Activated CD4-positive, alpha-beta T cell treated with anti-CD3 and anti-CD28 coated beads for 36 hours (primary cell): ENCODE measurements around the gene EFNA5. TPM values are rescaled to one million over a fixed set of nuclear protein-coding genes. Genes with fewer than 3 reads are reported as not detected.

Experiments
- ATAC-seq: fragments of 200-7000 bp; cut with Tn5 transposase; one replicate; pipeline ENCODE4 v1.10.0; 2021; ENCODE audit warnings: mild to moderate bottlenecking, moderate library complexity
- CTCF ChIA-PET: fragments of 350-600 bp; sonication (Branson Sonifier 250); formaldehyde crosslinking; loops from one replicate; lab custom pipeline; 2021; ENCODE audit warnings: antibody characterized with exemption; lab: Charles Lee
- POLR2A ChIA-PET: fragments of 350-600 bp; sonication (Branson Sonifier 250); formaldehyde crosslinking; loops from one replicate; lab custom pipeline; 2021; ENCODE audit warnings: antibody characterized with exemption, inconsistent platforms; lab: Charles Lee
- DNase-seq: peaks from one replicate; pipeline ENCODE4 v3.0.0-alpha.2; 2020
- H3K27ac Mint-ChIP-seq: one replicate; pipeline ENCODE4 v1.8.0; 2021; ENCODE audit warnings: mixed read lengths
- H3K27me3 Mint-ChIP-seq: one replicate; pipeline ENCODE4 v1.8.0; 2021; ENCODE audit warnings: mixed read lengths
- H3K36me3 Mint-ChIP-seq: one replicate; pipeline ENCODE4 v1.8.0; 2021; ENCODE audit warnings: low read depth, mixed read lengths
- H3K4me1 Mint-ChIP-seq: one replicate; pipeline ENCODE4 v1.8.0; 2021; ENCODE audit warnings: mixed read lengths
- H3K4me3 Mint-ChIP-seq: one replicate; pipeline ENCODE4 v1.8.0; 2021; ENCODE audit warnings: mild to moderate bottlenecking, moderate library complexity, mixed read lengths
- H3K9me3 Mint-ChIP-seq: one replicate; pipeline ENCODE4 v1.8.0; 2021; ENCODE audit warnings: low read depth, mixed read lengths
- intact Hi-C, 2 experiments: fragments of 100-400 bp; cut with DNase I in 1 of 2; cut with micrococcal nuclease in 1 of 2; formaldehyde crosslinking; loops; one replicate each; pipeline versions ENCODE4 v1.14.2 to v1.15.1; 2022 to 2024; cut with DNase I, micrococcal nuclease
- total RNA-seq, 2 experiments: library from RNA; stranded (reverse); gene quantifications; one replicate each; pipeline ENCODE4 v1.2.3, GENCODE V29; 2021

The EFNA5 gene
- total RNA-seq, 2 experiments from 2014 or later: not detected

DNA sequence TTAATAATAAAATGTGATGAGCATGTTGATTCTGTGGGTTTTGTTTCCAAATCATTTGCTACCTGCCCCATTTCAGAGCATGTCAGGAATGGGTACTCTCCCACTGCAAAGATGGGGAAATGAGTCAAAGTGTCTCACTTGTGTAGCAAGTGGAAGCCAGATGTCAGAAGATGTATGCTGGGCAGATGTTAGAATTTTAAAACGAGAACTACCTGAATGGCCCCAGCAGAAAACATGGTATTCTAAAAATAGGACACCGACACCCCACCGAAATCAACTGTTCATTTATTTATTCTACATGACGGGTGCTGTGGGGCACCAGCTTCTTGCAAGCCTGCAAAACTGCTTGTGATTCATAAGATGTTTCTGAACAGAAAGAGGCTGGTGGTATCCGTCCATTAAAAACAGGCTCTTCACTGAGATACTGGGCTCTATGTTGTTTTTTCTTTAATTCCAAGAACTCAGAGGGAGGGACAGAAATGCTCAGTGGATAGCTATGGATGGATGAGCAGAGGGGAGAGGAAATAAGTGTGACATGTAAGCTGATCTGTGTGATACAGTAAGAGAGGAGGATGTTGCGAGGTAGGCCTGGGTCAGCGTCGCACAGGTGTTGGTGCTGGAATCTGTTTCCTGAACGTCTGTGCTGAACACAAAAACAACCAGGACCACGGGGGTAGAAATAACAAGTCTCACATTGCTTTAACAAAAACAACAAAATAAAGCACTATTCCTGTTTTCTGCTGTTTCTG is 157.2 kb downstream of the EFNA5 start:
- ChIA-PET CTCF (interaction anchor here (1.0 to 1.3 kb wide), 2 partner anchors 10 to 11 kb away, joined by 3 to 5 read pairs; no protein-coding TSS in a partner anchor), POLR2A (no interaction called here)
- no peak for ATAC-seq
- no peaks in the 10 kb centered on the region for H3K36me3 Mint-ChIP-seq
- H3K4me3 Mint-ChIP-seq: no peak overlapping the region
- no peaks in the 10 kb centered on the region for H3K9me3 Mint-ChIP-seq
- no peak for DNase-seq
- H3K4me1 Mint-ChIP-seq: no peaks in the 10 kb centered on the region
- H3K27ac Mint-ChIP-seq: no peak overlapping the region
- intact Hi-C loops: no loop called here
- peaks cover 2% of the 10 kb centered on the region for H3K27me3 Mint-ChIP-seq

DNA sequence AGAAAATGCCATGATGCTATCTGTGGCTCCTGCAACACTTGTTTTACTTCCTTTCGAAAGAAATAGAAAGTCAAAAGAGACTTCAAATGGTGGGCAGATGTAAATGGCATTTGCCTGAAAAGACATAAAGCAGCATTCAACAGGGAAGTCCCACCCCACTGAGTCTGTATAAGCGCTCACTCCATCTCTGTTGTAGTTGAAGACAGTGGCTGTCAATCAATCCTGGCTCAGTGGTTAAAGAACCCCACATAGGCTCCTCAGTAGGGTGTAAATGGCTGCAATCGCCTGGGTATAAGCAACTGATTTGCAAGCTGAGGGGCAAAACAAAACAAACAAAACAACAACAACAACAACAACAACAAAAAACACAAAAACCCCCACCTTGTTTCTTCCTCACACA is 158.7 kb downstream of the EFNA5 start:
- Mint-ChIP-seq H3K36me3 (no peaks in the 10 kb centered on the region), H3K27ac (no peak overlapping the region), H3K4me1 (no peaks in the 10 kb centered on the region), H3K27me3 (peaks cover 2% of the 10 kb centered on the region), H3K4me3 (no peak overlapping the region), H3K9me3 (no peaks in the 10 kb centered on the region)
- ATAC-seq (no peak), DNase-seq (no peak)
- CTCF ChIA-PET: interaction anchor here (1.3 kb wide), 1 partner anchor 8 kb away, joined by 3 read pairs; no protein-coding TSS in a partner anchor
- intact Hi-C loops: no loop called here
- POLR2A ChIA-PET: no interaction called here

DNA sequence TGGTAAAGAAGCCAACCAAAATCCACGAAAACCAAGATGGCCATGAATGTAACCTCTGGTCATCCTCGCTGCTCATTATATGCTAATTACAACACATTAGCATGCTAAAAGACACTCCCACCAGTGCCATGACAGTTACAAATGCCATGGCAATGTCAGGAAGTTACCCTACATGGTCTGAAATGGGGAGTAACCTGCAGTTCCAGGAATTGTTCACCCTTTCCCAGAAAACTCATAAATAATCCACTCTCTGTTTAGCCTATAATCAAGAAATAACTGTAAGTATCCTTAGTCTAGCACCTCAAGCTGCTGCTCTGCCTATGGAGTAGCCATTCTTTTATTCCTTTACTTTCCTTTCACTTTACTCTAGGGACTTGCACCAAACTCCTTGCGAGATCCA is 160.6 kb downstream of the EFNA5 start:
- POLR2A ChIA-PET: no interaction called here
- CTCF ChIA-PET: no interaction called here
- Mint-ChIP-seq H3K27me3 (peaks cover 8% of the 10 kb centered on the region), H3K27ac (no peak overlapping the region), H3K4me3 (no peak overlapping the region), H3K4me1 (no peaks in the 10 kb centered on the region), H3K9me3 (no peaks in the 10 kb centered on the region), H3K36me3 (no peaks in the 10 kb centered on the region)
- DNase-seq (no peak), ATAC-seq (no peak)
- intact Hi-C loops: no loop called here

DNA sequence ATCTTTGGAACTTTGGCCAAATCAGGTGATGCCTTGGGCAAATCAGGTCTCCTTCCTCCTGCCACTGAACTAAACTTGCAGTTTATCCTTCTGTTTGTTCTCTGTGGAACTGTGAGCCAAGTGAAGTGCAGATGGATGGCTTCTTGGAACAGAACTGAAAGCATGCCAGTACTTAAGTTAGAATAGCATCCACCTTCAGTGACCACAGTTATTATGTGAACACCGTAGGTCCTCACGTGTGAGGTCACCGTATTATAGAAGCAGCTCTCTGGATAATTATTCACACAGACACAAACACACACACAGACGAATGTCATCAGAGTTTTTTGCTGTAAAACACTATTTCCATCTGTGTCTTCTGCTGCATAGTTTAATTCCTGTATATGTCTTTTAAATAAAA is 162.6 kb downstream of the EFNA5 start:
- no peak for DNase-seq
- Mint-ChIP-seq H3K9me3 (no peaks in the 10 kb centered on the region), H3K36me3 (no peaks in the 10 kb centered on the region), H3K4me1 (no peaks in the 10 kb centered on the region), H3K27ac (no peak overlapping the region), H3K4me3 (no peak overlapping the region), H3K27me3 (peaks cover 8% of the 10 kb centered on the region)
- no peak for ATAC-seq
- intact Hi-C loops: no loop called here
- POLR2A ChIA-PET: no interaction called here
- CTCF ChIA-PET: no interaction called here

DNA sequence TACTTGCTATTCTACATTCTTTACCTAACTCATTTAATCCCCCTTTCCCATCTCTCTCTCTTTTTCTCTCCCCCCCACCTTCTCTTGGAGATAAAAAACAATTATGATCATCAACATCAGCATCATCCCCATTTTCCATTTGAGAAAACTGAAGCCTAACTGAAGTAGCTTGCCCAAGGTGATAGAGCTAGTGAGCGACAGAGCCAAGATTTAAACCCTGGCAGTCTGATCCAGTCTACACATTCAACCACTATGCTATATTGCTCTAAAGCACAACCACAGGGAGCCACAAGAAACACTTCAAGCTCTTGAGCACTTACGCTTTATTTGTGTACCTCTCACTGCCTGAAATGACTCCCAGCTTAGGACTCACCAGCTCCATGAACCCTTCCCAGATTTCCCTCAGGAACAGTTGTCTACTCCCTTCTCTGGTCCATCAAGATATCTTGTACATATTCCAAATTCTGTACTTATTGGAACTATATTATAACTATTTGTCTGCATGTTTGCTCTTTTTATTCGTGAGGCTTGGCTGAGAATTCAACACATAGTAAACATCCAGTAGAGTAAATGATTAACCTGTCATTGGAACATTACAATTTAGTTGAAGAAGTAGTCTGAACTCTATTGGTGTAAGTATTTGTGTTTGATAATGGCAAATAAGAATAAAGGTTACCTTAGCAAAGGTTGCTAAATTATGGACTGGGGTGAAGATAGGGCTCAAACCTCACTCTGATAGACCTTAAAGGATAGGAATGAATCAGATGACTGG is 164.8 kb downstream of the EFNA5 start:
- no peaks in the 10 kb centered on the region for H3K36me3 Mint-ChIP-seq
- H3K9me3 Mint-ChIP-seq: no peaks in the 10 kb centered on the region
- DNase-seq: no peak
- no peak for ATAC-seq
- CTCF ChIA-PET: no interaction called here
- POLR2A ChIA-PET: no interaction called here
- intact Hi-C loops: no loop called here
- H3K4me1 Mint-ChIP-seq: peaks cover 11% of the 10 kb centered on the region
- peaks cover 21% of the 10 kb centered on the region for H3K27me3 Mint-ChIP-seq
- no peak overlapping the region for H3K27ac Mint-ChIP-seq
- H3K4me3 Mint-ChIP-seq: no peak overlapping the region

DNA sequence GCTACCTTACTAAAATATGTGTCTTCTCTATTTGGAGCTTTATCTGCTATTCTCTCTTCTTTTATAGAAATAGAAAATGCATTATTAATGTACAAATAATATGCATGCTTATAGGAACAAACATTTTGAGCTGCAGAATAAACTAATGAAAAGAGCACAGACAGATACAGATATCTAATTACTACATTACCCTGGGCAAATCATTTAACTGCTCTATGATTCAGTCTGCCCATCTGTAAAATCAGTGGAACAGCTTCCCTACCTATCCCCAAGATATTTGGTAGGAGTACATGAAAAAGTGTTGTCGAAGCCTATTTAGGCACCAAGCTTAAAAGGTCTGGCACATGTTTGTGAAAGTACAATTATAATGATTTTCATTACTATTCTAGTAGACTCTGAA is 166.3 kb downstream of the EFNA5 start:
- Mint-ChIP-seq H3K9me3 (no peaks in the 10 kb centered on the region), H3K4me3 (no peak overlapping the region), H3K27ac (no peak overlapping the region), H3K36me3 (no peaks in the 10 kb centered on the region), H3K4me1 (peaks cover 11% of the 10 kb centered on the region), H3K27me3 (peaks cover 21% of the 10 kb centered on the region)
- ATAC-seq (no peak), DNase-seq (no peak)
- ChIA-PET POLR2A (no interaction called here), CTCF (interaction anchor here (0.9 to 1.5 kb wide), 4 partner anchors 8 to 68 kb away, joined by 3 to 5 read pairs (median 4); no protein-coding TSS in a partner anchor)
- intact Hi-C loops: no loop called here

DNA sequence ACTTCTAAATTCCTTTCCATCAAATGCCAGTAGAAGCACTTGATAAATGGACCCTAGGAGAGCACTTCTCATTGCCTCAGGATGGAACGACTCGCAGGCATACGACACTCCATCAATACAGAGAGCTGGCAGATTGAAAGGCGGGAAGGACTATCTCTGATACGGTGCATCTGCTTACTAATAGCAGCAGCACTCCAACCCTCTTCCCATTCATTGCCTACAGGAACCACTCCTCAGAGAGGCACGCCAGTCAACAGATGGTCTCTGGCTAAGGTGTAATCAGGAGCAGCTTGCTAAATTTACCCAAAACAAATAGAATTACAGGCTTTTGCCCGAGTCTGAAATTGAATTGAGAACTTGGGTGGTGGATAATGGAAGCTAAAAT is 168.1 kb downstream of the EFNA5 start:
- POLR2A ChIA-PET: no interaction called here
- Mint-ChIP-seq H3K36me3 (no peaks in the 10 kb centered on the region), H3K27me3 (peaks cover 21% of the 10 kb centered on the region), H3K9me3 (no peaks in the 10 kb centered on the region), H3K4me1 (peaks cover 11% of the 10 kb centered on the region), H3K27ac (no peak overlapping the region), H3K4me3 (no peak overlapping the region)
- no peak for ATAC-seq
- intact Hi-C loops: no loop called here
- DNase-seq: no peak
- CTCF ChIA-PET: interaction anchor here (0.7 kb wide), 1 partner anchor 455 kb away, joined by 3 read pairs; no protein-coding TSS in a partner anchor

DNA sequence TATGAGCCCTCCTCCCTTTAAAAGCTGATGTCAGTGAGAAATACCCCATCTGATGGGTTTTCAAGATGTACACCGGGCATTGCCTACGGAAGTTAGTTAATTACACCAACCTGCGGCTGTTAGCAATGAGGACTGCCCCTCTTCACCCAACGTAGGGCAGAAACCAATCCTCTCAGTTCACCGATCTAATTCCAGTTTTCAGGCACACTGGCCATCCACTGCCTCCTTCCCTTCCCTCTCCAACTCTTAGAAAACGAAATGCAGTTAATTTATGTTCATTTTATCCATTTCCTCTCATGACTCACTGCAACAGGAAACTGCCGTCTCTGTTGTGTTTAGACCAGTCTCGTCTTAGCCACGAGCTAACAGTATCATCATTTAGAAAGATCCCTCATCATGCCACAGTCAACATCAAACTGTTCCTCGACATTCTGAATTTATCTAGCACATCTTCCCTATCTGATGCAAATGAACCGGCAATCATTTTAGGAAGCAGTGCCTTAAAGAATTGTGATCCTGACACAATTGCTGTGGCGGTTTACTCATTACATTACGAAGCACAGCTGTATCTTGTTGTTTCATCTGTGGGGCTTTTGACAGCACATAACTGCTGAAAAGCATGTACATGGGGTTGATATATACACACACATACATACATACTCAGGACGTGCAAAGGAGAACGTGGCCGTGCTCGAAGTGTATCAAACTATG is 168.6 kb downstream of the EFNA5 start:
- Mint-ChIP-seq H3K36me3 (no peaks in the 10 kb centered on the region), H3K4me1 (peaks cover 11% of the 10 kb centered on the region), H3K4me3 (no peak overlapping the region), H3K9me3 (no peaks in the 10 kb centered on the region), H3K27me3 (peaks cover 21% of the 10 kb centered on the region), H3K27ac (no peak overlapping the region)
- ATAC-seq (peak; percentile 78), DNase-seq (peak; percentile 12)
- ChIA-PET CTCF (interaction anchor here (0.7 kb wide), 1 partner anchor 456 kb away, joined by 3 read pairs; no protein-coding TSS in a partner anchor), POLR2A (no interaction called here)
- intact Hi-C loops: no loop called here

DNA sequence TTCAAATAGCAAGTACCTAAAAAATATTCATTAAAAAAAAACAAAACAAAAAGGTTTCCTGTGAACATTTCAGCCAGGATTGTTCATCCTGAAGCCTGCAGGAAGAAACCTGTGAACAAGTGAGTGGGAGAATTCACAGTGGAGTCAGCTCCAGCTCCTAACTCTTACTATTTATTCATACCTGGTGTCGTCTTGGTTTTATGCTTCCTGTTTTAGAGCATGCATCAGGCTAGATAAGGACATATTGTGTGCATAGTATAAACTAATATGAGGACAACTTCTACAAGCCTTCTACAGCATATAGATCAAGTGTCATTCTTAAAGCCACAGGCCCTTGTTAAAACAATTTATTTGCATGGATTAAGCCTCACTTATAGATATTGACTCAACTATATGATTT is 169.9 kb downstream of the EFNA5 start:
- H3K4me1 Mint-ChIP-seq: peaks cover 11% of the 10 kb centered on the region
- POLR2A ChIA-PET: no interaction called here
- H3K27me3 Mint-ChIP-seq: peaks cover 18% of the 10 kb centered on the region
- no peak overlapping the region for H3K4me3 Mint-ChIP-seq
- CTCF ChIA-PET: no interaction called here
- DNase-seq (no peak), ATAC-seq (no peak)
- intact Hi-C loops: no loop called here
- no peak overlapping the region for H3K27ac Mint-ChIP-seq
- no peaks in the 10 kb centered on the region for H3K9me3 Mint-ChIP-seq
- H3K36me3 Mint-ChIP-seq: no peaks in the 10 kb centered on the region

DNA sequence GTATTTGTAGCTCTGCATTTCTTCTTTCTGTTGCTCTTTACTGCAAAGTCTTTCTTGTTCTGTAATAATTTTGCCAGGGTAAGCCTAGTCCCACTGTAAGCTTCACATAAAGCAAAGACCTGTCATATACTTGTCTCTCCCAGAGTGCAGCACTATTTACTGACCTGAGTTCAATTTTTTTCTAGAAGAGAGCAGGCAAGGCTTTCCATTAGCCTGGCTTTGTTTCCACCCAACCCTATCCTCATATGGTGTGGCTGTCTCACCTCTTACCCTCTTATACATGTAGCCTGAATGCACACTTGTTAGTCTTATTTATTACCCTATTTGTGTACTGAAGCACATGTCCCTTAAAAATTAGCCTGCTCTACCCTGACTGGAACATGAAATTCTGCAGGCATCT is 170.4 kb downstream of the EFNA5 start:
- ChIA-PET CTCF (no interaction called here), POLR2A (no interaction called here)
- peaks cover 11% of the 10 kb centered on the region for H3K4me1 Mint-ChIP-seq
- no peaks in the 10 kb centered on the region for H3K36me3 Mint-ChIP-seq
- ATAC-seq: no peak
- no peaks in the 10 kb centered on the region for H3K9me3 Mint-ChIP-seq
- DNase-seq: no peak
- peaks cover 16% of the 10 kb centered on the region for H3K27me3 Mint-ChIP-seq
- H3K27ac Mint-ChIP-seq: no peak overlapping the region
- intact Hi-C loops: no loop called here
- H3K4me3 Mint-ChIP-seq: no peak overlapping the region

DNA sequence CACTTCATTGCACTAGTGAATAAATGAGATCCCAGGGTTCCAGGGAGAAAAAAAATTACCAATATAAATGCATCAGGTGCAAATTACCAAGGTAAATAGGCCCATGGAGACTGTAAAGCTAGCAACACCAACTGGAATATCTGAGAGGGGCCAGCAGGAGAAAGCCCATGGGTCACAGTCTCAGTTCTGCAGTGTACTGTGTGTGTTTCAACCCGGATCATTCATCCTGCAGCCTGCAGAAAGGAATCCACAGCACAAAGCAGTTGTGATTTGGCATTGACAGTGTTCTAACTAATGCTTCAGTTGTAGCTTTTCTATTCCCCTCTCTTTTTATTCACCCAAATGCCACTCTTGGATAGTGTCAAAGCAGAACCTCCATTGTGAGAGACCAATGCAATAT is 171.0 kb downstream of the EFNA5 start:
- ATAC-seq (no peak), DNase-seq (no peak)
- POLR2A ChIA-PET: no interaction called here
- Mint-ChIP-seq H3K9me3 (no peaks in the 10 kb centered on the region), H3K4me3 (no peak overlapping the region), H3K27me3 (peaks cover 16% of the 10 kb centered on the region), H3K27ac (no peak overlapping the region), H3K36me3 (no peaks in the 10 kb centered on the region), H3K4me1 (peaks cover 11% of the 10 kb centered on the region)
- CTCF ChIA-PET: interaction anchor here (0.5 kb wide), 1 partner anchor 143 kb away, joined by 3 read pairs; no protein-coding TSS in a partner anchor
- intact Hi-C loops: no loop called here
